ENCODE results near the gene ODF2L. TPM values are rescaled to one million over a fixed set of nuclear protein-coding genes. Genes with fewer than 3 reads are reported as not detected.

Gene ODF2L
- total and polyA plus RNA-seq, 9 of the 15 experiments (the other 6 are each of a cell fraction or from before 2014, with no cell fraction given): 2.2 to 6.0 (median 4.7) TPM

GRCh38 chr1:86339906-86340305, 56.2 kb downstream of the ODF2L start:
- H2AFZ ChIP-seq (ENCODE audit: low read depth, low read length): peak overlapping the region; percentile 20; the same call in 1 of the 2 replicates
- H3K4me1 ChIP-seq (replicated peaks in 1 of 2; ENCODE audit: control insufficient read depth in 2 of 2, insufficient read depth in 2 of 2, low read length in 2 of 2): no peaks in the 10 kb centered on the region
- H3K36me3 ChIP-seq (ENCODE audit: control insufficient read depth, insufficient read depth, low read length): no peaks in the 10 kb centered on the region
- no peaks in the 10 kb centered on the region for H3K9me1 ChIP-seq (ENCODE audit: control insufficient read depth, insufficient read depth, low read length)
- H3K4me3 ChIP-seq: no peak overlapping the region
- TF ChIP-seq NELFE (IDR thresholded peaks at IDR 0.05; ENCODE audit: insufficient read depth, insufficient read length): no peak
- TF ChIP-seq CEBPG (CRISPR knock-in tag; IDR thresholded peaks at IDR 0.05): no peak
- no peak for TF ChIP-seq CEBPG (tag; conservative IDR thresholded peaks at IDR 0.05 in 1 of 2, IDR thresholded peaks at IDR 0.05 in 1 of 2)
- no peak for TF ChIP-seq ZNF444 (CRISPR knock-in tag; IDR thresholded peaks at IDR 0.05)
- TF ChIP-seq KDM4B (IDR thresholded peaks at IDR 0.05; ENCODE audit: borderline replicate concordance in 2 of 2, low read depth in 1 of 2): no peak
- no peak for TF ChIP-seq BRD9 (IDR thresholded peaks at IDR 0.05; ENCODE audit: low read depth, partially characterized antibody)
- TF ChIP-seq MTA3 (IDR thresholded peaks at IDR 0.05; ENCODE audit: borderline replicate concordance): no peak
- TF ChIP-seq ZKSCAN3 (CRISPR knock-in tag; IDR thresholded peaks at IDR 0.05): no peak
- no peak for TF ChIP-seq ZNF347 (CRISPR knock-in tag; IDR thresholded peaks at IDR 0.05; ENCODE audit: low read depth)
- no peak for TF ChIP-seq ZBTB2 (IDR thresholded peaks at IDR 0.05)
- no peak for TF ChIP-seq POU5F1 (IDR thresholded peaks at IDR 0.05; ENCODE audit: borderline replicate concordance, low read depth, low read length, partially characterized antibody)
- no peak for TF ChIP-seq SMARCE1 (IDR thresholded peaks at IDR 0.05)
- no peak for TF ChIP-seq FOSL1 (tag; conservative IDR thresholded peaks at IDR 0.05)
- no peak for TF ChIP-seq CHAMP1 (IDR thresholded peaks at IDR 0.05)
- no peak overlapping the region for H3K27ac ChIP-seq (ENCODE audit: extremely low read depth, low read depth, low read length)
- no TSS peak for BruUV-seq (replicated peaks)
- ChIA-PET POLR2A (no interaction called here), CTCF (ENCODE audit: low intra/inter-chr PET ratio) (no interaction called here)
- WGBS (ENCODE audit: insufficient coverage, low coverage, missing lambda C conversion rate): 18% methylated on average over 7 of the region's 7 CpGs
- H3K9me3 ChIP-seq (replicated peaks; ENCODE audit: control insufficient read depth, insufficient read depth, low read depth, low read length): no peaks in the 10 kb centered on the region
- in situ Hi-C loops (cut with MboI) (no loop called here), intact Hi-C loops (cut with micrococcal nuclease) (no loop called here)
- no peaks in the 10 kb centered on the region for H3K27me3 ChIP-seq (ENCODE audit: control insufficient read depth in 2 of 2, insufficient read depth in 2 of 2, low read length in 2 of 2)
- H3K9ac ChIP-seq (ENCODE audit: insufficient read depth in 1 of 2, low read depth in 2 of 2, low read length in 2 of 2): no peak overlapping the region
- no peak for DNase-seq (ENCODE audit: extremely low read depth in 1 of 4, low spot score in 3 of 4)
- no peaks in the 10 kb centered on the region for H4K20me1 ChIP-seq (replicated peaks; ENCODE audit: control insufficient read depth, insufficient read depth, low read length)
- no peaks in the 10 kb centered on the region for H3K79me2 ChIP-seq (ENCODE audit: control insufficient read depth, insufficient read depth, low read length)
- H3K4me2 ChIP-seq (ENCODE audit: insufficient read depth, low read length): no peak overlapping the region
- FAIRE-seq: no peak
- ATAC-seq: no peak
